GM19351 (cell line): ENCODE measurements around the gene HAPLN3.

Experiments used
- ATAC-seq: cut with Tn5 transposase; IDR thresholded peaks from one replicate; pipeline ENCODE4 v1.9.1; 2021; ENCODE audit warnings: mild to moderate bottlenecking, moderate library complexity; ENCODE audit not compliant: unreplicated experiment

HAPLN3 gene

DNA sequence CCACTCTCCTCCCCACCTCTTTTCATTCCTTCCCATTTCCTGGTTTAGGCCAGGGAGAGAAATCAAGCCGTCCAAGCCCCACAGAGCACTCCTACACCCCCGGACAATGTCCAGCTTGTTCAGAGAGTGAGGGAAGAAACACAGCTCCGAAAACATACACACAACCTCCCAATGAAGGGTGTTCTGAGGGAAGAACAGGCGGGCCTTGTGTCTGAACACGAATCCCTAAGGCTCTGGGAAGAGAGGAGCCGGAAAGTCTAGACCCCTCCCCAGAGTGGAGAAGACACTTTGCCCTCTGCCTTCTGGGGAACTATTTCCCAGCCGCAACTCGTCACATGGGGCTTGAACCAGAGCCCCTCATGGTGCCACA, 61.6 kb downstream of the HAPLN3 start:
- no peak for ATAC-seq

DNA sequence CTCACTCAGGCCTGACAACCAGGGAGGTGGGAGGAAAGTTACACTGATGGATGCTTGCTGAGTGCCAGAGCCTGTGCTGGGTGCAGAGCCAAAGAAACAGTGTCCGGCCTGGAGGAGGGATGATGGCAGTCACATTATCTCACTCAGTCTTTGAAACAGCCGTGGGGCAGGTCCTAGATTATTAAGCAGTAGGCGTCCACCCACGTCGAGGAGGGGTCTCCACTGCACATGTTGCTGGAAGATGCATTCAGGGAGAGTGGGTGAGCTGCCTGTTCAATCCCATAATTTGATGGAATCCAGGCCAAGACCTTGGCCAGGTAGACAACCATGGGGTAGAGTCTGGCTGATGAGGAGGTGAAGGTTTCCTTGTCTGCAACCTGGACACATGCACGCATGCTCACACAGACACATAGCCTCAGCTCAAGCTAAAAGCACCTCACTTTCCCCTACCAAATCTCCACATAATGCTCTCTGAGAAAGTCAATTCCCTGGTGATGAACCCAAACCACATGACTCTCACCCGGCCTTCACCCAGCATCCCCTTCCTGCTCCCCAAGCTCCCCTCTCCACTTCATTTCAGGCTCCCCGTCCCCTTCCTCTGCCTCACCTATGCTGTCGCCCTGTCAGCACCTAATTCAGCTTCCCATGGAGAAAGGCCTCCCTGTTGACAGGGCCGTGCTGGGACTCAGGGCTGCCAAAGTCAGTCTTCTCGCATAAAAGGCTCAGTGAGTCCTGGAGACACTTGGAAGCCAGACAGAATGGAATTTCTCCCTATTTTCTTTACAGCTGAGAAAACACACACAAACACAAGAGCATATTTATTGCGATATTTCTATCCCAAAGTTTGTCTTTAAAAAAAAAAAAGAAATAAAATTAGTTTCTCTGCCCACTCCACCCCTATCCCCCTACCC, 62.3 kb downstream of the HAPLN3 start:
- no peak for ATAC-seq

DNA sequence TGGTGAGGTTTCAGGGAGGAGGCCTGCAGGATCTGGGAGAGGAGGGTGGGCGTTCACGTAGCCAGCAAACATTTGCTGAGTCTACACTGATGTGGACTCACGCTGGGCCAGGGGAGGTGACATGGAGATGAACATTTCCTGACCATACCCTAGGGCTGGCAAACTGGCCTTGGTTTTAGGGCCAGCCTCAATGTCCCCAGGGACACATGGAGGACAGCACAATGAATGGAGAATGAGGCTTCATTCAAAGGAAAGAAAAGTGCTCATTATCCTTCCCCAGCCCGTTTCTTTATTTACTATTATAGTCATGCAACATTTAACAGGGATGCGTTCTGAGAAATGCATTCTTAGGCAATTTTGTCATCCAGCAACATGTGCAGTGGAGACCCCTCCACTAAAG, 65.3 kb downstream of the HAPLN3 start:
- no peak for ATAC-seq

DNA sequence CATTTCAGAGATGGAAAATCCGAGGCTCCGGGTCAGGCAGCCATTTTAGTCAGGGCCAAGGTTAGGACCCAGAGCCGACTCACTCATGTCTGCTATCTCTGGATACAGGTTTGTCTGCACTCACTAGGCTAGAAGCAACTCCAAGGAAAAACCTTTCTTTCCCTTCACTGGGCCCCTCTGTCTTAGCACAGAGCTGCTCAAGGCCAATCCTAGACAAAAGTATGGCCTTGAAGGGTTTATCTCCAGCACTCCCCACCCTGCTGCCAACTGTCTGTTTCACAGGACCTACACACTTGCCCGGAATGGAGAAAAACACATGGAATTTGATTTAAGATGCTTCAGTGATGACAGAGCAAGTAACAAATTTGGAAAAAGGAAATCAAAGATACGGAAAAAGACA, 66.6 kb downstream of the HAPLN3 start:
- ATAC-seq: no peak
